Spleen (tissue), 11 donors: ENCODE measurements around the gene L3MBTL1. TPM values are rescaled to one million over a fixed set of nuclear protein-coding genes. Genes with fewer than 3 reads are reported as not detected.
A peak's percentile ranks its signal among the peaks of the same experiment; 100 is the strongest.

Experiments
- DNase-seq: peaks from one replicate; pipeline ENCODE4 v3.0.0-alpha.2; 2020
- H3K27ac ChIP-seq, 8 donors: fragments of 200-600 bp; sonication (generic) in 7 of 8; 1 replicate in 4 of 8; 2 replicates in 4 of 8; pipeline versions ENCODE4 v1.5.0 to v1.8.0; 2016 to 2021; ENCODE audit warnings: inconsistent platforms in 4 of 8, mild to moderate bottlenecking in 4 of 8, moderate library complexity in 1 of 8
- H3K27me3 ChIP-seq, 7 donors: fragments of 200-600 bp; sonication (generic) in 6 of 7; replicated peaks in 1 of 7; 1 replicate in 4 of 7; 2 replicates in 3 of 7; pipeline versions ENCODE4 v1.5.0 to v1.8.0; 2016 to 2021; ENCODE audit warnings: inconsistent platforms in 3 of 7, mild to moderate bottlenecking in 1 of 7
- H3K36me3 ChIP-seq, 6 donors: fragments of 200-600 bp; sonication (generic) in 5 of 6; 1 replicate in 4 of 6; 2 replicates in 2 of 6; pipeline versions ENCODE4 v1.5.0 to v1.8.0; 2016 to 2021; ENCODE audit warnings: inconsistent platforms in 2 of 6
- H3K4me1 ChIP-seq, 6 donors: fragments of 200-600 bp; sonication (generic) in 5 of 6; 1 replicate in 3 of 6; 2 replicates in 3 of 6; pipeline versions ENCODE4 v1.5.0 to v1.8.0; 2016 to 2021; ENCODE audit warnings: inconsistent platforms in 3 of 6
- H3K4me3 ChIP-seq, 8 donors: fragments of 200-600 bp; sonication (generic) in 7 of 8; 1 replicate in 4 of 8; 2 replicates in 4 of 8; pipeline versions ENCODE4 v1.5.0 to v1.8.0; 2016 to 2021; ENCODE audit warnings: inconsistent platforms in 4 of 8, mild to moderate bottlenecking in 4 of 8, moderate library complexity in 2 of 8
- H3K9me3 ChIP-seq, 8 donors: fragments of 200-600 bp; sonication (generic) in 7 of 8; 1 replicate in 4 of 8; 2 replicates in 4 of 8; pipeline versions ENCODE4 v1.5.0 to v1.8.0; 2016 to 2021; ENCODE audit warnings: inconsistent platforms in 4 of 8
- CTCF ChIP-seq, 11 experiments: fragments of 200-600 bp in 7 of 11; fragments of 450-650 bp in 4 of 11; sonication (generic) in 4 of 11; IDR thresholded peaks in 8 of 11; conservative IDR thresholded peaks in 3 of 11; 1 replicate in 7 of 11; 2 replicates in 4 of 11; pipeline versions ENCODE4 v1.4.0 to v1.8.0; 2016 to 2021; ENCODE audit warnings: antibody characterized with exemption in 11 of 11, inconsistent platforms in 4 of 11, mild to moderate bottlenecking in 1 of 11
- POLR2A ChIP-seq, 3 donors: fragments of 450-650 bp; IDR thresholded peaks; one replicate each; pipeline ENCODE4 v1.5.1; 2017; ENCODE audit warnings: antibody characterized with exemption in 3 of 3, mild to moderate bottlenecking in 1 of 3
- POLR2AphosphoS5 ChIP-seq, 3 donors: sonication (generic); formaldehyde crosslinking; IDR thresholded peaks; one replicate each; pipeline ENCODE4 v1.5.1; 2017; ENCODE audit warnings: antibody characterized with exemption in 3 of 3
- WGBS, 5 donors: extraction: QIAGEN DNeasy Blood & Tissue Kit in 3 of 5; methylation state at CpG; one replicate each; pipeline versions ENCODE4 v1.1.5 to v1.1.7; 2013 to 2018; 5-methylcytosine and 5-hydroxymethylcytosine counted together
- intact Hi-C: fragments of 100-400 bp; cut with DNase I; formaldehyde crosslinking; loops from one replicate; pipeline ENCODE4 v1.15.0; 2023; ENCODE audit warnings: low total_unique reads
- polyA plus RNA-seq, 3 donors: library from polyadenylated mRNA; stranded (reverse); fragments of 200-250 nt; gene quantifications; one replicate each; pipeline ENCODE4 v1.2.1, GENCODE V29; 2013
- total RNA-seq, 7 donors: library from RNA; depleted of rRNA in 3 of 7; stranded (reverse); fragments of >200 nt in 3 of 7; fragmentation: NEBNext Ultra II Directional in 4 of 7; extraction: Animal tissue kit (Norgen Biotek cat#: 25700) in 4 of 7; gene quantifications; one replicate each; pipeline versions ENCODE4 v1.1.0 to v1.2.1, GENCODE V29; 2016 to 2021
- donor health status: healthy with polysubstance abuse.
- donor health status: DM: no; HTN: no; CAD: no; lungs with moderate emphysema.
- donor health status: DM: no; HTN: no; CAD: no.
- donor health status: Bipolar disorder and iron deficiency.
- donor health status: healthy.
- donor health status: DM: no; HTN: no; CAD: no.
- donor health status: DM: yes; HTN: yes; CAD: no.

The L3MBTL1 gene
- total and polyA plus RNA-seq, 10 donors: 3.1 to 19.1 (median 14.1) TPM

- DNase-seq: no peak
- intact Hi-C loops: no loop called here
- WGBS, 5 donors: 92 to 96% (median 95%) methylated on average over 7 of the region's 7 CpGs
- H3K4me3 ChIP-seq: no peak overlapping the region
- no peaks in the 10 kb centered on the region for H3K9me3 ChIP-seq
- peaks cover 4 to 18% (median 17%) of the 10 kb centered on the region in 6 donors for H3K4me1 ChIP-seq
- H3K27me3 ChIP-seq: peaks cover 0 to 47% (median 20%) of the 10 kb centered on the region in 7 donors
- H3K36me3 ChIP-seq: no peaks in the 10 kb centered on the region
- no peak overlapping the region for H3K27ac ChIP-seq
- TF ChIP-seq POLR2A (IDR thresholded peaks at IDR 0.05) (no peak), CTCF (IDR thresholded peaks at IDR 0.05 in 8 of 11, conservative IDR thresholded peaks at IDR 0.05 in 3 of 11) (no peak), POLR2AphosphoS5 (IDR thresholded peaks at IDR 0.05) (no peak)
These were observed 1.3 kb upstream of the L3MBTL1 start for GRCh38 chr20:43506238-43506637.

- intact Hi-C loops: no loop called here
- peak; percentile 79 for DNase-seq
- Histone ChIP-seq H3K36me3 (no peaks in the 10 kb centered on the region), H3K27me3 (peaks cover 0 to 47% (median 20%) of the 10 kb centered on the region in 7 donors), H3K27ac (no peak overlapping the region), H3K9me3 (no peaks in the 10 kb centered on the region), H3K4me1 (peaks cover 4 to 20% (median 17%) of the 10 kb centered on the region in 6 donors), H3K4me3 (peak overlapping the region; percentile 64 to 89 (median 68))
- TF ChIP-seq POLR2AphosphoS5 (IDR thresholded peaks at IDR 0.05): no peak
- no peak for TF ChIP-seq POLR2A (IDR thresholded peaks at IDR 0.05)
- no peak for TF ChIP-seq CTCF (IDR thresholded peaks at IDR 0.05 in 8 of 11, conservative IDR thresholded peaks at IDR 0.05 in 3 of 11)
- 4 to 7% (median 5%) methylated on average over 22 of the region's 22 CpGs for WGBS, 5 donors
These were observed 609 bp downstream of the L3MBTL1 start for GRCh38 chr20:43508106-43508505.

- intact Hi-C loops: no loop called here
- no peak overlapping the region for H3K27ac ChIP-seq
- H3K4me1 ChIP-seq: peaks cover 4 to 25% (median 17%) of the 10 kb centered on the region in 6 donors
- H3K9me3 ChIP-seq: no peaks in the 10 kb centered on the region
- no peaks in the 10 kb centered on the region for H3K36me3 ChIP-seq
- DNase-seq: no peak
- TF ChIP-seq CTCF (IDR thresholded peaks at IDR 0.05 in 8 of 11, conservative IDR thresholded peaks at IDR 0.05 in 3 of 11): no peak
- TF ChIP-seq POLR2A (IDR thresholded peaks at IDR 0.05): no peak
- TF ChIP-seq POLR2AphosphoS5 (IDR thresholded peaks at IDR 0.05): no peak
- 79 to 86% (median 86%) methylated on average over 11 of the region's 11 CpGs for WGBS, 5 donors
- H3K27me3 ChIP-seq: peaks cover 0 to 47% (median 20%) of the 10 kb centered on the region in 7 donors
- H3K4me3 ChIP-seq: peak overlapping the region in 3 of 8 donors; percentile 67 to 89 (median 69)
These were observed 1.1 kb downstream of the L3MBTL1 start for GRCh38 chr20:43508604-43509040.

- DNase-seq: no peak
- Histone ChIP-seq H3K4me1 (peaks cover 4 to 39% (median 26%) of the 10 kb centered on the region in 6 donors), H3K4me3 (no peak overlapping the region), H3K27ac (no peak overlapping the region), H3K36me3 (no peaks in the 10 kb centered on the region), H3K27me3 (peaks cover 0 to 22% (median 16%) of the 10 kb centered on the region in 7 donors), H3K9me3 (no peaks in the 10 kb centered on the region)
- WGBS, 5 donors: 78 to 92% (median 91%) methylated on average over 1 of the region's 1 CpG
- TF ChIP-seq POLR2AphosphoS5 (IDR thresholded peaks at IDR 0.05): no peak
- no peak for TF ChIP-seq CTCF (IDR thresholded peaks at IDR 0.05 in 8 of 11, conservative IDR thresholded peaks at IDR 0.05 in 3 of 11)
- TF ChIP-seq POLR2A (IDR thresholded peaks at IDR 0.05): no peak
- intact Hi-C loops: no loop called here
These were observed 4.4 kb downstream of the L3MBTL1 start for GRCh38 chr20:43511879-43512278.
